HG03378 (cell line): ENCODE data around the gene TTK.
A peak's percentile ranks its signal among the peaks of the same experiment; 100 is the strongest.

Experiments used
- ATAC-seq: cut with Tn5 transposase; IDR thresholded peaks from one replicate; pipeline ENCODE4 v1.9.1; 2021; ENCODE audit warnings: mild to moderate bottlenecking, moderate library complexity; ENCODE audit not compliant: unreplicated experiment

The TTK gene

GRCh38 chr6:80004173-80005072 lies at the start of gene TTK:
Gene TTK, plus strand, starts transcription at chr6:80004649. Its CDS starts 1,195 bp downstream, at chr6:80005844.
- peak; percentile 99 for ATAC-seq

- ATAC-seq: no peak
Measured at GRCh38 chr6:79954849-79955248, 49.6 kb upstream of the TTK start.

GRCh38 chr6:79964607-79965081 lies 39.8 kb upstream of the TTK start:
- no peak for ATAC-seq

GRCh38 chr6:79967178-79967577 lies 37.3 kb upstream of the TTK start:
- ATAC-seq: no peak

GRCh38 chr6:79969784-79970183 lies 34.7 kb upstream of the TTK start:
- ATAC-seq: no peak

- no peak for ATAC-seq
Measured at GRCh38 chr6:79971193-79971592, 33.3 kb upstream of the TTK start.

GRCh38 chr6:79981652-79982051 lies 22.8 kb upstream of the TTK start:
- no peak for ATAC-seq

- ATAC-seq: peak; percentile 49
Measured at GRCh38 chr6:79984261-79984660, 20.2 kb upstream of the TTK start.

- no peak for ATAC-seq
Measured at GRCh38 chr6:79985128-79985527, 19.3 kb upstream of the TTK start.

GRCh38 chr6:79989641-79990040 lies 14.8 kb upstream of the TTK start:
- ATAC-seq: no peak

GRCh38 chr6:79993012-79993910 lies 11.2 kb upstream of the TTK start:
- no peak for ATAC-seq

- ATAC-seq: no peak
Measured at GRCh38 chr6:79993911-79994309, 10.5 kb upstream of the TTK start.

- no peak for ATAC-seq
Measured at GRCh38 chr6:79997728-79998127, 6.7 kb upstream of the TTK start.

GRCh38 chr6:80001337-80001736 lies 3.1 kb upstream of the TTK start:
- no peak for ATAC-seq

GRCh38 chr6:80003826-80004172 lies 650 bp upstream of the TTK start:
- ATAC-seq: peak; percentile 2

GRCh38 chr6:80005406-80005805 lies 957 bp downstream of the TTK start:
- ATAC-seq: no peak

GRCh38 chr6:80006541-80006940 lies 2.1 kb downstream of the TTK start:
- ATAC-seq: no peak

- no peak for ATAC-seq
Measured at GRCh38 chr6:80009531-80009930, 5.1 kb downstream of the TTK start.

GRCh38 chr6:80010288-80010687 lies 5.8 kb downstream of the TTK start:
- ATAC-seq: no peak

GRCh38 chr6:80015839-80016435 lies 11.5 kb downstream of the TTK start:
- no peak for ATAC-seq

GRCh38 chr6:80020381-80021120 lies 16.1 kb downstream of the TTK start:
- ATAC-seq: no peak
